NT2/D1 (cell line): Measurements from ENCODE around the gene SLC6A9.

ENCODE experiments used
- DNase-seq: peaks from one replicate; pipeline ENCODE4 v3.0.0-alpha.2; 2011; ENCODE audit warnings: low read depth, low spot score
- H3K27me3 ChIP-seq: 2 replicates; pipeline ENCODE4 v1.6.0; 2011; ENCODE audit warnings: mild to moderate bottlenecking; ENCODE audit not compliant: insufficient read length, insufficient read depth
- H3K36me3 ChIP-seq: 2 replicates; pipeline ENCODE4 v1.6.1; 2011; ENCODE audit warnings: mild to moderate bottlenecking, low read length, mixed read lengths; ENCODE audit not compliant: insufficient read depth, insufficient read length
- H3K4me1 ChIP-seq: 2 replicates; pipeline ENCODE4 v1.5.1; 2011; ENCODE audit not compliant: insufficient read depth, insufficient read length
- H3K4me3 ChIP-seq: 2 replicates; pipeline ENCODE4 v1.5.1; 2011; ENCODE audit warnings: low read depth; ENCODE audit not compliant: insufficient read length
- H3K9ac ChIP-seq: 2 replicates; pipeline ENCODE4 v1.6.0; 2011; ENCODE audit warnings: low read depth; ENCODE audit not compliant: insufficient read length
- H3K9me3 ChIP-seq: 2 replicates; pipeline ENCODE4 v1.5.1; 2011; ENCODE audit warnings: mild to moderate bottlenecking, low read length; ENCODE audit not compliant: insufficient read depth
- SUZ12 ChIP-seq: IDR thresholded peaks from 2 replicates; pipeline ENCODE4 v1.6.1; 2011; ENCODE audit not compliant: insufficient read length, insufficient read depth; ENCODE audit errors: extremely low read depth
- YY1 ChIP-seq: IDR thresholded peaks from 2 replicates; pipeline ENCODE4 v1.6.1; 2011; ENCODE audit not compliant: insufficient read length, insufficient read depth
- ZNF274 ChIP-seq: IDR thresholded peaks from 2 replicates; pipeline ENCODE4 v1.6.1; 2011; ENCODE audit warnings: mild to moderate bottlenecking, low read depth, low read length

SLC6A9 gene

DNA sequence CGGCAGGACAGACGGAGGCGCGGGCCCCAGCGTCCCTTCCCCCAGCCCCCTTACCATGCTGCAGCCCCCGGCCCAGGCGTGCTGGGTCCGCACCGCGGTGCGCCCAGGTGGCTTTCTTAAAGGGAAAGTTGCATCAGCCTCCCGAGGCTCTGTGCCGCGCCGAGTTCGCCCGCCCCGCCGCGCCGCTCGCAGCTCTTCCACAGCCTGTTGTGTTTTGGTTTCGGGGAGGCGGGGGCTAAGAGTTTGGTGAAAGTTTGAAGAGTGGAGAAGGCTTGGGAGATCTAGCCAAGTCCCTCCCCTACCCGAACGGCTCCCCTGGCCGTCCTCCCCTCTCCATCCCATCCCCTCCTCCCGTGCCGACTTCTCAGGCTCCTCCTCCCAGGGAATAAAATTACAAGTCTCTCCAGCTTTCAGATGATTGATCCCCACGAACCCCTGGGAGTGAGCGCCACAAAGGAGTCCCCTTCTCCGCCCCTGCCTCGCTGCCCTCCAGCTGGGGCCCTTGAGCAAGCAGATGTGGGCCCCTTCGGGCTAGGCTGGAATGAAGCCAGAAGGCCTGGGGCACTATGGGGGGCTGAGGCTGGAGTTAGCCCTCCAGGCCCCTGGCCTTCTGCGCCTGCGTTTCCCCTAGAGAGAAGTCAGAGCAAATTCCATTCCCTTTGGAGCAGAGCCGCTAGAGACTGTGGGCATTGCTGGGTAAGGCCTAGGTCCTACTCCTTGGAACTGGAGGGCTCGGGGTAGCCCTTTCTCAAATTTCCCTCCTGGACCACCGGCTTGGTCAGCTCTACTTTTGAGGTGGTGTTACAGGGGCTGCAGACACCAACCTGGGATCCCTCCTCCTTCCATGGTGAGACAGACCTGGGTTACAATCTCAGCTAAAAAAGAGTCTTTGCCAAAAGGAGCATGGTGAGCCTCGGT, at the start of gene SLC6A9:
TSS of gene SLC6A9 (minus strand) at position 211 of the 918 bp plus-strand sequence. CDS start 7,185 bp downstream, outside the sequence.
- Histone ChIP-seq H3K9ac (peak within 1 kb of the TSS; percentile 93), H3K4me1 (peaks cover 35% of the 10 kb centered on the region), H3K4me3 (peak within 1 kb of the TSS; percentile 84), H3K9me3 (no peaks in the 10 kb centered on the region), H3K36me3 (no peaks in the 10 kb centered on the region), H3K27me3 (peaks cover 11% of the 10 kb centered on the region)
- peak; percentile 43 for DNase-seq
- no peak for TF ChIP-seq SUZ12
- TF ChIP-seq YY1, result no peak
- no peak for TF ChIP-seq ZNF274

GRCh38 chr1:44079566-44079965, 48.3 kb upstream of the SLC6A9 start:
- TF ChIP-seq ZNF274 (no peak), YY1 (no peak), SUZ12 (no peak)
- Histone ChIP-seq H3K4me3 (no peak overlapping the region), H3K27me3 (no peaks in the 10 kb centered on the region), H3K9ac (no peak overlapping the region), H3K4me1 (no peaks in the 10 kb centered on the region), H3K9me3 (no peaks in the 10 kb centered on the region), H3K36me3 (no peaks in the 10 kb centered on the region)
- DNase-seq, result no peak

GRCh38 chr1:44078104-44078503, 46.8 kb upstream of the SLC6A9 start:
- H3K27me3 ChIP-seq, result peaks cover 3% of the 10 kb centered on the region
- TF ChIP-seq YY1, result no peak
- TF ChIP-seq ZNF274, result no peak
- no peak for TF ChIP-seq SUZ12
- no peaks in the 10 kb centered on the region for H3K9me3 ChIP-seq
- no peak overlapping the region for H3K4me3 ChIP-seq
- no peak overlapping the region for H3K9ac ChIP-seq
- no peak for DNase-seq
- H3K4me1 ChIP-seq, result no peaks in the 10 kb centered on the region
- H3K36me3 ChIP-seq, result no peaks in the 10 kb centered on the region

DNA sequence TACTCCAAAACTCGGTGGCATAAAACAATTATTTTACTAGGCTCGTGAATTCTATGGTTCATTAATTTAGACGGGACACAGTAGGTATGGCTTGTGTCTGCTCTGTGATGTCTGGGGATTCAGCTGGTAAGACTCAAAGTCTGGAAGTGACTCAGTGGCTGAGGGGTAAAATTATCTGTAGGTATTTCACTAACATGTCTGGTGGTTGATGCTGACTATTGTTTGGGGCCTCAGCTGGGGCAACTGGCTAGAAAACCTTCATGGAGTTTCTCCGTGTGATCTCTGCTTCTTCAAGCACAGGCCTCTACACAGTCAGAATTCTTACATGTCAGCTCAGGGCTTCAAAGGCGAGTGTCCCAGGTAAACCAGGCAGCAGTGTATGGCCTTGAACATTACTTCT, 46.2 kb upstream of the SLC6A9 start:
- Histone ChIP-seq H3K9ac (no peak overlapping the region), H3K36me3 (no peaks in the 10 kb centered on the region), H3K4me1 (no peaks in the 10 kb centered on the region), H3K4me3 (no peak overlapping the region), H3K27me3 (peaks cover 3% of the 10 kb centered on the region), H3K9me3 (no peaks in the 10 kb centered on the region)
- TF ChIP-seq ZNF274 (no peak), YY1 (no peak), SUZ12 (no peak)
- DNase-seq, result no peak

- H3K4me1 ChIP-seq, result no peaks in the 10 kb centered on the region
- H3K36me3 ChIP-seq, result no peaks in the 10 kb centered on the region
- peaks cover 3% of the 10 kb centered on the region for H3K27me3 ChIP-seq
- no peak overlapping the region for H3K4me3 ChIP-seq
- H3K9ac ChIP-seq, result no peak overlapping the region
- no peak for DNase-seq
- TF ChIP-seq SUZ12 (no peak), YY1 (no peak), ZNF274 (no peak)
- H3K9me3 ChIP-seq, result no peaks in the 10 kb centered on the region
These were observed 44.8 kb upstream of the SLC6A9 start for GRCh38 chr1:44076066-44076465.

DNA sequence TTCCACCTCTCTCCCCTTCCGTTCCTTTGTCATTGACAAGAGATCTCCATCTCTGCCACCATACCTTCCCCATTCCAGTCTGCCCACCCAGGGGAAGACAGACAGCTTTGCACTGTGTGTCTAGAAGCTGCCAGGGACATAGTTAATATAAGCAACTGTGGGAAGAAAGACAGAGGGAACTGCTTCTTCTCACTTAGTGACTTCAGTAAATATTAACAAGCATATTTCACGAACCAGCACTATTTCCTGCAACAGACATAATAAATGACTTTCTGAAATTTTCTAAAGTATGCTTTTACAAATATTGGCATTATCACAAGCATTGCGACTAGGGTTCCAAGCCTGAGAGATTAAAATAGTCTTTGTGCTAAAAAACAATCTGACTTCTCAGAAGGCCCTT, 43.2 kb upstream of the SLC6A9 start:
- no peak overlapping the region for H3K4me3 ChIP-seq
- H3K9me3 ChIP-seq, result no peaks in the 10 kb centered on the region
- no peaks in the 10 kb centered on the region for H3K36me3 ChIP-seq
- peaks cover 3% of the 10 kb centered on the region for H3K27me3 ChIP-seq
- no peak for DNase-seq
- no peak for TF ChIP-seq SUZ12
- no peak for TF ChIP-seq ZNF274
- no peak for TF ChIP-seq YY1
- no peaks in the 10 kb centered on the region for H3K4me1 ChIP-seq
- no peak overlapping the region for H3K9ac ChIP-seq

- TF ChIP-seq YY1, result no peak
- TF ChIP-seq ZNF274, result no peak
- TF ChIP-seq SUZ12, result no peak
- peaks cover 3% of the 10 kb centered on the region for H3K27me3 ChIP-seq
- no peaks in the 10 kb centered on the region for H3K9me3 ChIP-seq
- H3K4me3 ChIP-seq, result no peak overlapping the region
- peaks cover 5% of the 10 kb centered on the region for H3K4me1 ChIP-seq
- no peaks in the 10 kb centered on the region for H3K36me3 ChIP-seq
- H3K9ac ChIP-seq, result no peak overlapping the region
- DNase-seq, result no peak
These were observed 42.3 kb upstream of the SLC6A9 start for GRCh38 chr1:44073528-44073927.
